DMS79 (cell line): ENCODE measurements around the gene BAG1.

Experiments used
- DNase-seq: peaks from one replicate; lab custom pipeline; 2025; lab: John Stamatoyannopoulos, UW

The BAG1 gene

DNA sequence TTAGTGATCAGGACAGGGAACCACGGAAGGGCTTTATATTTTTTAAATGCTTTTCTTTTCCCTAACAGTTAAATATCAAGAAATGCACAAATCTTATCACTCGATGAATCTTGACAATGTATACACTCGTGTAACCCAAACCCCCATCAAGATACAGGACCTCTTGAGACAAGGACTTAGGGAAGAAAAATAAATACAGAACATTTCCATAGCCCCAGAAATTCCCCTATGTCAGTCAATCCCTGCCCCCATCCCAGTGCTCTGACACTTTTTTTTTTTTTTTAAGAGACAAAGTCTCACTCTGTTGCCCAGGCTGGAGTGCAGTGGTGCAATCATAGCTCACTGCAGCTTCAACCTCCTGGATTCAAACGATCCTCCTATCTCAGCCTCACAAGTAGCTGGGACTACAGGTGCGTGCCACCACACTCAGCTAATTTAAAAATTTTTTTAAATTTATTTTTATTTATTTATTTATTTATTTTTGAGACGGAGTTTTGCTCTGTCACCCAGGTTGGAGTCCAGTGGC, 21.8 kb downstream of the BAG1 start:
- DNase-seq: no peak

DNA sequence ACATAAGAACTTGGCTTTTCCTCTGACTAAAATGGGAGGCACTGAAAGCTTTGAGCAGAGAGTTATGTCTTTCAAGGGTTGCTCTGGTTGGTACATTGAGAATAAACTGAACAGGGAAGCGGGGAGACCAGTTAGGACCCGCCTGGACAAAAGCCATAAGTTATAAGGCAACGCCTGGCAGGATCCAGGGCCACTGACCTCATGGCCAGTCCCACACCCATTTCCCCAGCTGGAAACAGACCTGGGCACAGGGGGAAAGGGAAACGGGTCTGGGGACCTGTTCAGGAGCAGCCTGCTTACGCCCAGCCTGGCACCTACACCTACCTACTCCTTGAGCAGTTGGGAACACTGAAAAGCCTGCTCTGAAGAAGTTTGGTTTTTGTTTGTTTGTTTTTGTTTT, 23.2 kb downstream of the BAG1 start:
- DNase-seq: no peak

DNA sequence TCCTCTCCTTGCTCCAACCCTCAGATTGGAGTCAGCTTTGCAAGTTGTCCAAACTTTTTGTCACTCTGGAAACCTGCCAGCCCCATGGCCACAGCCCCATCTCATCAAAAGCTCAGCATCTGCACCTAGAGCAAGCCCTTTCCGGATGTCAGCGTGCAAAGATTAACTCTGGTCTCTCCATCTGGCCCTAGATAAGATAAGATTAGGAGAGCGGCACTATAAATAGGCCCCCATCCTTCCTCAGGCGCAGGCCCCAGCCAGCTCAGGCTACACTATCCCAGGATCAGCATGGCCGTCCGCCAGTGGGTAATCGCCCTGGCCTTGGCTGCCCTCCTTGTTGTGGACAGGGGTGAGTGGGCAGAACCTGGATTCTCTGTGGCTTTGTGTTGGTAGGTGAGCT, 24.6 kb downstream of the BAG1 start, which contains the start of gene SPINK4:
Gene SPINK4 (plus strand): TSS at position 247 of the 400 bp plus-strand sequence. CDS start 42 bp downstream, at position 289.
- no peak for DNase-seq

DNA sequence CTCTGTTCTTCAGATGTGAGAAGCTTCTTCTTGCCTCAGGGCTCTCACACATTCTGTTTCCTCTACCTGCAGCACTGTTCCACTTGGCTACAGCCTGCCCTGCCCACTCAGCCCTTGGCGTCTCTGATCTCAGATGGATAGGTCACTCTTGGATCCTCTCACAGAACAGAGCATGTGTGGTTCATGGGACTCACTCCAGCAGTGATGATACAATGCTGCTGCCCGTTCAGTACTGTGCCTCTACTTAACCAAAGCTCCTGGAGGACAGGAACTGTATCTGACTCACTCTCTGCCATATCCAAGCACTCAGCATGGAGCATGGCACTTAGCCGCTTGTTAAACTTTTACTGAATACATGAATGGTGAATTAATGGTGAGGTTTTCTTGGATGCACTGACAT, 27.9 kb downstream of the BAG1 start:
- DNase-seq: no peak

DNA sequence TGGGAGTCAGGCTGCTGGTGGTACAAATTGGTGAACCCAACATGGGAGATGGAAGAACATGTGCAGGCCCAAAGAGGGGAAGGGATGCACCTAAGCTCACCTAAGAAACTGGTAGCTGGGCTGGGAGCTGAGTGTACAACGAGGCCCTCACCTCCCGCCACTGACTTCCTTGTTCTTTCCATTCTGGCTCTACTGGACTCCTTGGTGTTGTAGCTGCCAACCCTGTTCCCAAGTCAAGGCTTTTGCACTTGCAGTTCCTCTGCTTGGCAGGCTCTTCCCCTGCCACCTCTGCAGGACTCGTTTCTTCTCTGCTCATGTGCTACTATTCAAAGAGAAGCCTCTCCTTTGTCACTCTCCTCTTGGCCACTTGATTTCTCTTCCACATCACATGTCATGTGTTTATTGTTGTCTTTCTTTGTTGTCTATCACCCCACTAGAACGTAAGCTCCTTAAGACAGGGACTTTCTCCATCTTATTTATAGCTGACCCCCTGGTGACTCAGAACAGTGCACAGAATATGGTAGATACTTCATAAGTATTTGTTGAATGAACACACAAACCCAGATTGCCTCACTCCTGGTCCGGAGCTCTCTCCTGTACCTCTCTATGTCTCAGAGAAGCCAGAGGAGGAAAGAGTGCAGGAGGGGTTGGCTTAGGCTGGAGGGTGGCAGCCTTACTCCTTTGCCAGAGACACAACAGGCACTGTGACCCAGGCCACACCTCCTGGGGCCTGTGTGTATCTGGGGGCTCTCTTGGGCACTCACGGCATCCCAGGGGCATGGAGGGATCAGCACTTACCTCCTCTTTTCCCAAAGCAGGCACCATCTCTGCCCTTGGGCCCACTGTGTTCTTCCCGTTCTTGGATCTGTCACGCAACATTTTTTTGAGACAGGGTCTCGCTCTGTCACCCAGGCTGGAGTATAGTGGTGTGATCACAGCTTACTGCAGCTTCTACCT, 29.7 kb downstream of the BAG1 start:
- no peak for DNase-seq

DNA sequence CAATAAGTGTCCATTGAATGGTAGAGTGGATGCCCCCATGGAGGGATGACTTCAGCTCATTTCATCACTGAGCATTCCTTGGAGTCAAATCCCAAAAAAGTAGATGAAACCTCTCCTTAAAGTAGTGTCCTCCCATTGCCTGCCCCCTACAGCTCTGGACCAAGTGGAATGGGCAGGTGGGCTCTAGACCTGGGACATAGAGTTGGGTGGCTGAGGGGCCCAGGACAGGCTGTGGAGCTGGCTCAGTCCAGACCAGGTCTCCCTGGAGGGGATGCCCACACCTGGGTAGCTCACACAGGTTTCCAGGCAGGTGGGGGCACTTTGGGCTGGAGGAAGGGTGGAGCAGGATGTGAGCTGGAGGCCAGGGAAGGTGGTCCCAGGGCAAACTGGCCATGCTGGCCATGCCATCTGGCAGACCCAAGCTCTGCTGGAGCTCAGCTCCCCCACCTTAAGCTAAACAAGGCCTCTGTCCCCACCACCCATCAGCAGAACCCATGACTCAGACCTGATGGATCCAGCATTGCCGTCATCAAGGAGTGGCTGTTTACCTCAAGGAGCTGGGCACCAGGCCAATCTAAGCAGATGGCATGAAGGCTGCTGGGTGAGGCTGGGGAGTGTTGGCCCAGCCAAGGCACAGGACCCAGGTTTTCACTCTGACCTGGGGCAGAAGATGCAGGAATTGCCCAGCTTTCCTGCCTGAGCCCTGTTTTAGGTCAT, 30.7 kb downstream of the BAG1 start:
- DNase-seq: peak; percentile 90

DNA sequence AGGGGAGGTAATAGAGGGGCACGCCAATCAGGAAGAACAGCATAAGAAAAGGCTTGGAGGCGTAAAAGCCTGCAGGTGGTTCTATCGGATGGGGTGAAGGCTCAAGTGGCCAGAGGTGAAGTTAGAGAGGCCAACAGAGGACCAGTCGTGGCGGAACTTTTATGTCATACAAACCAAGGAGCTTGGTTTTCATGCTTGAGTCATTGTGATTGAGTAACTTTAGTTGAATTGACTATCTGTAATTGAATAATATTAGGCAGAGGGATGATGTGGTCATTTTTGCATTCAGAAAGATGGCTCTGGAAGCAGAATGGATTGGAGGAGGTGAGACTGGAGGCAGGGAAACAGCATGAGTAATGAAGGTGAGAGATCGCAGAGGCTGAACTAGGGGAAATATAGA, 31.7 kb downstream of the BAG1 start:
- DNase-seq: no peak

DNA sequence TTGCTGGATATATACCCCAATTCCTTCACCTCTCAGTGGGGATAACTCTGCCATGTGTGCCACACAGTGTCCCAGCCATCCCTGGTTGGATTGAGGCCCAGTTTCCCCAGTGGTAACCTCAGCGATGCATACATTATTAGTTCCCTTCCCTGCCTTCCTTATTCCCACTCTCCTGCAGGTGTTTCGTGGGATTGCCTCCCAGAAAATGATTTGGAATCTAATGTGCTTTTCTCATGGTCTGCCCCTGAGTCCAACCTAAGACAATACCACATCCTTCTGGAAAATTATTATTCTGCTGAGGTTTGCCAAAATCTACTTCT, 32.9 kb downstream of the BAG1 start:
- no peak for DNase-seq

DNA sequence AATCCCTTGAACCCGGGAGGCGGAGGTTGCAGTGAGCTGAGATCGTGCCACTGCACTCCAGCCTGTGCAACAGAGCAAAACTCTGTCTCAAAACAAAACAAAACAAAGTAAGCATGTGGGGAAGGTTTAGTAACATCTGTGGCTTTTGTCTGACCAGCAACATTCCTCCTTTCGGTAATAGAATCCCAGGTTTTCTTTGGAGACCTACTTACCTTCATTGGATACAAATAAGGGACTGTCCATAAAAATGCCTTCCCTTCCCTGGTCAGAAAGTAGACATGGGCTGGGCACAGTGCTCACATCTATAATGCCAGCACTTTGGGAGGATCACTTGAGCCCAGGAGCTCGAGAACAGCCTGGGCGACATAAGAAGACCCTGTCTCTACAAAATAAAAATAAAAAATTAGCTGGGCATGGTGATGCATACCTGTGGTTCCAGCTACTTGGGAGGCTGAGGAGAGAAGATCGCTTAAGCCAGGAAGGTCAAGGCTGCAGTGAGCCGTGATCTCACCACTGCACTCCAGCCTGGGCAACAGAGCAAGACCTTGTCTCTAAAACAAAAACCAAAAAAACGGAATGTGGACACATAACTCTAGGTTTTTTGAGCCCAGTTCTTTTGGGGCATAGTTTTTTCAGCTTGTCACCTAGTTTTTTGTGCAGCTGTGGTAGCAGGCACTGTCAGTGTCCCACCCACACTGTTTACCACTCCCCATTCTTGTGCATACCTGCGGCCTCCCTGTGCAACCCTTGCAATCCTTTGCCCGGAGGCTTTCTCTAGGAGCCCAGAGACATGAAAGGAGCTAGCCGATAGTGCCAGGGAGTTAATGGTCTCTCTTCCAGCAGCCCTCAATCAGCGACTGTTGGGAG, 33.5 kb downstream of the BAG1 start:
- DNase-seq: no peak

DNA sequence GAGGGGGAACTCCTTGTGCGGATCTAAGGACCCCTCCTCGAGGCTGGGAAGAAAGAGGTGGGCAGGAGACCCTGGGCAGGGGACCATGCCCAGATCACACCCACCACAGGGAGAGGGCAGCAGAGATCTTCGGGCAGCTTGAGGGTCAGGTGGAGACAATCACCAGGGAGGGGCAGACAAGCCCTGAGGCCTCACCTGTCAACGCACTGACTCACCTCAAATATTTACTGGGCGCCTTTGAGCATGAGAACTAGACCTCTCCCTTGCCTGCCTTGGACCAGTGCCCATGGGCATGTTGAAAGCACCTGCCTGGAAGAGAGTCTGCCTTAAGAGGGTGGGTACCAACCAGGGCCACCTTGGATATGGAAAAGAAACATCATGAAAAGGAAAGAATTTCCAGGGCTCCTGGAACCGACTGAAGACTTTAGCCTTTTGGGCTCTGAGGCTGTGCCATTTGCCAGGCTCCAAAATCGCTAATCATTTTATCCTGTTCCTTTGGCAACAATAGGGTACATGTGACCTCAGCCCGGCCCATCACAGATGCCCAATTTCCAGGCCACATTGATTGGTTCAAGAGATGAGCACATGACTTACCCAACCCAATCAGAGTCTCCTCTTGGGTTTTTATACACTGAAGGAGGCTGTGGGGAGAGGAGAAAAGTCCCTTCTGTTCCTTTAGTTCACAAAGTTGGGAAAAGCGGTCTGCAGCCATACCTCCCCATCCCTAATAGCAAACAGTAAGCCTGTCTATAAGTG, 35.0 kb downstream of the BAG1 start:
- DNase-seq: peak; percentile 96

DNA sequence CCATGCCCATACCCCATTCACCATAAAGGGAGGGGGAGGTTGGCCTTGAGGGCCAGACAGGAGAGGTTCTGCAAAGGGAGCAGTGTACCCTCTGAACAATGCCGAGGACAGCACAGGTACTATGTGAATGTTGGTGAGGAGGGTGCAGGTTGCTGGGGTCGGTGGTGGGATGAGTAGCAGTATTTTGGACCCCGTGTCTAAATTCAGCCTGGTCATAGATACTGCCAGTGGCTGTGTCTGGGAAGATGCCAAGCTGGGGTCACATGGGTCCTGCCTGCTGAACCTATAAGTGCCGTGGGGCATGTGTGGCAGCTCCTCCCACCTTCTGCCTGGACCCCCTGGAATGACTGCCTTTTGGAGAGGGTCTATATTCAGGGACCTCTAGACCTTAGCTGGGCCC, 35.9 kb downstream of the BAG1 start:
- no peak for DNase-seq

DNA sequence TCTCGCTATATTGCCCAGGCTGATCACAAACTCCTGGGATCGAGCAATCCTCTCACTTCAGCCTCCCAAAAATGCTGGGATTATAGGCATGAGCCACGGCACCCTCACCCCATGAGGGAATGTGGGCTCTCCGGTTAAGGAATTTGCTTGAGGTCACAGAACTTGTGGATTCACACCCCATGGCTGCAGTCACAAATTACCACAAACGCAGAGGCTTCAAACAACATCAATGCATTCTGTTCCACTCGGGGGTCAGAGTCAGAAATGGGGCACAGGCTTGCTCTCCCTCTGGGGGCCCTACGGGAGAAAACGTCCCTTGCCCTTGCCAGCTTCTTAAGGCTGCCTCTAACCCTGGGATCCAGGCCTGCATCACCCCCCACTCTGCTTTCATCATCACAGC, 36.8 kb downstream of the BAG1 start:
- no peak for DNase-seq

DNA sequence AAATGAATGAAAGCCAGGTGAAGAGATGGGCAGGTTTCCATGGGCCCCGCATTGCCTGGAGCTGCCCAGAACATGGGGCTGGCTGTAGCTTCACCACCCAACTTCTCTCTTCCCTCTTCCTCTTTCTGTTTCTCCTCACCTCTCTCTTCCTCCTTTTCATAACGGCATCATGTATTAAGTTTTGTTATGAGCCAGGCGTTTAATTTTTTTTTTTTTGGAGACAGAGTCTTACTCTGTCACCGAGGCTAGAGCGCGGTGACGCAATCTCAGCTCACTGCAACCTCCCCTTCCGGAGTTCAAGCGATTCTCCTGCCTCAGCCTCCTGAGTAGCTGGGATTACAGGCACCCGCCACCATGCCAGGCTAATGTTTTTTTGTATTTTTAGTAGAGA, 37.5 kb downstream of the BAG1 start:
- DNase-seq: no peak

DNA sequence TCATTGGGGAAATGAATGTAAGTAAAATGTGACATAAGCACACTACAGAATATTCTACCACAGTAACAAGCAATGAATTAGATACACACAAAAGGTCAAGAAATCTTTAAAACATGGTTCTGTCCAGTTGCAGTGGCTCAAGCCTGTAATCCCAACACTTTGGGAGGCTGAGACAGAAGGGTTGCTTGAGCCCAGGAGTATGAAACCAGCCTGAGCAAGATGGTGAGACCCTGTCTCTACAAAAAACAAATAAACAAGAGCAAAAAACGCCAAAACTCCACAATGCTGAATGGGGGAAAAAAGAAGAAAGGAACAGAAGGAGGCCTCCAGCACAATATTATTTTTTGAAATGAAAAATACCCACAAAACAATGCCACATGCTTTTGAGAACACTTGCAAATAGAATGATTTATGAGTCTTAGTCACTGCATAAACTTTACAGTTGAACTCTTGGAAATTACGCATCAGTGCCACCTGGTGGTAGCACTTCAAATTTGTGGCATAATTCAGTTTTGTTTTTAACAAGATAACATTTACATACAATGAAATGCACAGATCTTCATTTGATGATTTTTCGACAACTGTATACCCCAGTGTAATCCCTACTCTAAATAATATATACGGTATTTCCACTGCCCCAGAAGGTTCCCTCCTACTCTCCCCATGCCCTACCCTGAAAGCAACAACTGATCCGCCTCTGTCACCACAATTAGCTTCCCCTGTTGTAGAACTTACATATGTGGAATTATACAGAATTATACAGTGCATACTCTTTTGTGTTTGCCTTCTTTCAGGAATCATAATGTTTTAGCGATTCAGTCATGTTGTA, 39.0 kb downstream of the BAG1 start:
- DNase-seq: no peak

DNA sequence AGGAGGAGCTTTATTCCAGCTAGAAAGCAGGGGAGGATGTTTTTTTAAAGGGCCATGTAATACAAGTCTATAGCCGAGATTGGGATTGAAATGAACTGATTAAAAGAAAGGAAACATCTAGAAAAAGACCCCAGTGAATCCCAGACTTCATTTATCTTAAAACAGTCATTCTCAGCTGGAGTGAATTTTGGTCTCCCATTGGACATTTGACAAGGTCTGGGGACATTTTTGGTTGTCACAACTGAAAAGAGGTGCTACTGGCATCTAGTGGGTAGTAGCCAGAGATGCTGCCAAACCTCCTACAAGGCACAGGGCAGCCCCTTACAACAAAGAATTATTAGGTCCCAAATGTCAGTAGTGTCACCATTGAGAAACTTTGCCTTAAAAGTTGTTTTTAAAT, 40.8 kb downstream of the BAG1 start:
- no peak for DNase-seq

DNA sequence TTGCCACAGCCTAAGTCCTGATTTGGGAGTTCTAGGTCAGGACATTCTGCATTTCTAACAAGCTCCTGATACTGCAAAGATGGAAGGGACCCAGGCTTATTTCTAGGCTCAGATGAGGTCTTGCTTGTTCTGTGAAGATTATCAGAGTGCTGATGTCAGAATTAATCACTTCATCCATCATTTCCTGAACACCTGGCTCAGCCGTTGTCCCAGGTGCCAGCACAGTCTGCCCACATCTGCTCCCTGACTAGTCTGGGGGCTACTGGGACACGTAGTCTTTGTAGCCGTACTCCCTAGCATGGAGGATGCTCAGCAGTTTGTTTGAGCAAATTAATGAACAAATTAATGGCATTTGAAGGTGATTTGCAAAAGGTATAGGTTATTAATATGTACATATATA, 42.5 kb downstream of the BAG1 start:
- DNase-seq: no peak

DNA sequence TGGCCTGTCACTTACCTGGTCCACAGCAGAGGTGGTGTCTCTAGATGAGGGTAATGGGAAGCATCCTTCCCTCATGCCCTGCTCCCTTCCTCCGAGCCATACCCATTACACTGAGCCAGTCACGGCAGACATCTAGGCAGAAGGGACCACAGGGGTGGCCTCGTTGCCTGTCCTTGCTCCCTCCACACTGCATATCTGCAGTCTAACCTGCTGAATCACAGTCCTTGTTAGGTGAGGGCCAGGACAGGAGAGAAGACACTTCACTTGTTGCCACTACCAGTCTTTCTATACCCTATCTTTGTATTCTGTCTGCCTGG, 43.0 kb downstream of the BAG1 start:
- no peak for DNase-seq

DNA sequence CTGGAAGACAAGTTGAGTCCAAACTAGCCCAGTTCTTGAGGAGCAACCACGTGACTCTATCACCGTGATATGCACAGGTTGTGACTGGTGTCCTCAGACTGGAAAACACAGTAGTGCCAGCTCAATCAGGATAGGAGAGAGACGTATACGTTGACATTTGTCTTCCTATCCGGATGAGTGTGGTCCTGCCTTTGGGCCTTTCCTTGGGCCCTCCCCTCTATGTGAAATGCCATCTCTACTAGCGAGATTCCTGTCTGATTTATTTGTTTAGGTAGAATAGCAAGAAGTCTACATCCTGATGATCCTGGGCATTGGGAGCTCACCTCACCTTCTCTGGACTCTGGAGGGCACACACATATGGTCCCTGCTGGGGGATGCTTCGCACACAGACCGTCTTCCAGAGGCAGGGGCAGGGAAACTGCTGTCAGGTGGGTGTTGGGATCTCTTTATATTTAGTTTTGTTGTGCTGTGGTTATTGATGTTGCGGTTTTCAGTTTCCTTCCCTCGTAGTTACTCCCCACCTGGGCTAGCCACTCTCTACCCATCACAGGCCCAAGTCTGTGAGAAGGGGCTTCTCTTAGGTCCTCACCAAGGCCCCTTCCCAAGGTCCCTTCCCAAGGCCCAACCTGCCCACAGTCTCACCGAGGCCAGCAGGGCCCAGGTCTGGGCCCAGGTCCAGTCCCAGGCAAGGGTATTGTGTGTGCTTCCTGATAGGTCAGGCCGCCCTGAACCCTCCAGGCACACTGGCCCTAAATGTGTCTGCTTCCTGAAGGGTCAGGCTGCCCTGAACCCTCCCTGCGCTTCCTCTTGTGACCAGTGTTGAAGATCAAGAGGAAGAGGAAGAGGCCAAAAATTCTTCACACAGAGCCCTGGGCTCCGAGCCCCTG, 43.6 kb downstream of the BAG1 start:
- no peak for DNase-seq

DNA sequence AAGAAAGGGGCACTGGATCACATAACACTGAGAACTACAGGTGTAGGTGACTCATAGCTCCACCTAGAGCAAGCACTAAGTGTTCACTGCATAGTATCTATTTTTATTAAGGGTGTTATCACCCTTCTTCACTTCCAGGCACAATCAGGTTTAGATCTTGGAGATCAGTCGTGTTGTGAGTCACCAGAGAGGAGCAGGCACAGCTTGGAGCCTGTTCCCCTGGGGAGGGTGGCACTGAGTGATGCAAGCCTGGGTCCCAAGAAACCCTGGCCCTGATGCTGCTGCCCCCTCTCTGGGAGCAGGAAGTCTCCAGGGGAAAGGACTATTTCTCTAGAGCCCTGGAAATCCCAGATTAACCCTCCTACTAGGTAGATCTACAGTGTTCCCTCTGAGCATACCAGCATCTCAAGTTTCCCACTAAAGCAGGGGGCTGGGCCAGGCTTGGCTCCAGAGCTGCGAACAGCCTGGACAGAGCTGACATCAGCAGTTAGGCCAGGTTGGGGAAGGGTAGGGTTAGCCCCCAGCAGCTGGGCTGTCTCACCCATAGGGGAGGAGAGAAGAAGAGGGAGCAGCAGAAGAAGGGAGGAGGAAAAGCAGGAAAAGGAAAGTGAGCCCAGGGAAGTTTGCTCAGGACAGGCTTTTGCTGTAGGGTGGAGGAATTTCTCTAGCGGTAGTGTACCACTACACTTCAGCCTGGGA, 52.7 kb downstream of the BAG1 start:
- no peak for DNase-seq
